HCT116 (cell line): ENCODE measurements around the gene ADM5. TPM values are rescaled to one million over a fixed set of nuclear protein-coding genes. Genes with fewer than 3 reads are reported as not detected.

Experiments used
- ATAC-seq: fragments of 200-7000 bp; cut with Tn5 transposase; 2 replicates; pipeline ENCODE4 v1.9.1; 2020; ENCODE audit warnings: mild to moderate bottlenecking, moderate library complexity
- BruUV-seq: library from RNA; stranded (reverse); fragments of 400-500 nt; replicated peaks from 2 replicates; lab custom pipeline; 2021; lab: Mats Ljungman, UMichigan
- CTCF ChIA-PET: fragments of 300-600 bp; sonication (Branson Sonifier 250); formaldehyde crosslinking; loops from one replicate; lab custom pipeline; 2021; ENCODE audit warnings: antibody characterized with exemption; lab: Charles Lee
- POLR2A ChIA-PET: fragments of 300-600, 350-600 bp; sonication (Branson Sonifier 250); formaldehyde crosslinking; loops from one replicate; lab custom pipeline; 2021; ENCODE audit warnings: antibody characterized with exemption; lab: Charles Lee
- RAD21 ChIA-PET, 2 experiments: fragments of 300-600 bp; sonication (Branson Sonifier 250); formaldehyde crosslinking; loops; one replicate each; lab custom pipeline; 2023; ENCODE audit warnings: low total read pairs in 2 of 2; ENCODE audit not compliant: uncharacterized antibody in 2 of 2, unreplicated experiment in 2 of 2, low non-redundant PET in 1 of 2; lab: Charles Lee
- DNase-seq: peaks from one replicate; pipeline ENCODE4 v3.0.0-alpha.2; 2010; ENCODE audit warnings: low read depth, low spot score
- H2AFZ ChIP-seq: fragments of 200-600 bp; shearing (Covaris generic), sonication (generic); 2 replicates; pipeline ENCODE4 v1.6.1; 2017; ENCODE audit warnings: low read depth, mixed run types, mixed read lengths, antibody characterized with exemption, low read length; ENCODE audit not compliant: poor library complexity, severe bottlenecking
- H3K27ac ChIP-seq: 2 replicates; pipeline ENCODE4 v1.5.1; 2012; ENCODE audit warnings: low read depth, low read length
- H3K27me3 ChIP-seq: fragments of 200-600 bp; sonication (generic); 2 replicates; pipeline ENCODE4 v1.6.1; 2016; ENCODE audit warnings: mixed run types, low read length, mixed read lengths; ENCODE audit not compliant: insufficient read depth
- H3K36me3 ChIP-seq, 2 experiments: fragments of 200-500 bp in 1 of 2; fragments of 200-600 bp in 1 of 2; sonication (Bioruptor generic) in 1 of 2; sonication (generic) in 1 of 2; 2 replicates each; pipeline versions ENCODE4 v1.5.1 to v1.6.1; 2014 to 2016; ENCODE audit warnings: low read length in 2 of 2, inconsistent platforms in 1 of 2, mixed read lengths in 1 of 2, mixed run types in 1 of 2; ENCODE audit not compliant: insufficient read depth in 2 of 2, control insufficient read depth in 1 of 2
- H3K4me1 ChIP-seq, 2 experiments: fragments of 200-600 bp in 1 of 2; sonication (generic) in 1 of 2; 2 replicates each; pipeline versions ENCODE4 v1.5.1 to v1.6.1; 2012 to 2017; ENCODE audit warnings: low read length in 2 of 2, inconsistent platforms in 1 of 2, mild to moderate bottlenecking in 1 of 2, mixed read lengths in 1 of 2, mixed run types in 1 of 2, moderate library complexity in 1 of 2; ENCODE audit not compliant: insufficient read depth in 2 of 2, control insufficient read depth in 1 of 2
- H3K4me2 ChIP-seq: fragments of 200-600 bp; sonication (generic); 2 replicates; pipeline ENCODE4 v1.6.1; 2017; ENCODE audit warnings: mixed run types, low read length, mixed read lengths
- H3K4me3 ChIP-seq, 2 experiments: fragments of 200-600 bp in 1 of 2; sonication (generic) in 1 of 2; replicated peaks in 1 of 2; 2 replicates each; pipeline ENCODE4 v1.5.1; 2011 to 2016; ENCODE audit warnings: low read length in 2 of 2, control low read depth in 1 of 2, low read depth in 1 of 2, mild to moderate bottlenecking in 1 of 2, mixed read lengths in 1 of 2, mixed run types in 1 of 2
- H3K79me2 ChIP-seq: fragments of 200-600 bp; sonication (generic); 2 replicates; pipeline ENCODE4 v1.6.1; 2017; ENCODE audit warnings: mild to moderate bottlenecking, mixed run types, low read length, moderate library complexity, mixed read lengths; ENCODE audit not compliant: insufficient read depth
- H3K9ac ChIP-seq: fragments of 200-600 bp; sonication (generic); 2 replicates; pipeline ENCODE4 v1.6.1; 2016; ENCODE audit warnings: low read length, mixed read lengths
- H3K9me2 ChIP-seq: fragments of 200-600 bp; sonication (generic), shearing (Covaris generic); 2 replicates; pipeline ENCODE4 v1.6.1; 2017; ENCODE audit warnings: mixed run types, mild to moderate bottlenecking, moderate library complexity; ENCODE audit not compliant: insufficient read depth
- H3K9me3 ChIP-seq, 2 experiments: fragments of 200-500 bp in 1 of 2; fragments of 200-600 bp in 1 of 2; sonication (Bioruptor generic) in 1 of 2; sonication (generic) in 1 of 2; 2 replicates each; pipeline ENCODE4 v1.6.1; 2014 to 2017; ENCODE audit warnings: low read length in 2 of 2, mixed read lengths in 2 of 2, inconsistent platforms in 1 of 2, low read depth in 1 of 2, mild to moderate bottlenecking in 1 of 2, mixed run types in 1 of 2, moderate library complexity in 1 of 2; ENCODE audit not compliant: control insufficient read depth in 1 of 2, insufficient read depth in 1 of 2
- H4K20me1 ChIP-seq: fragments of 200-600 bp; sonication (generic), shearing (Covaris generic); 2 replicates; pipeline ENCODE4 v1.6.1; 2017; ENCODE audit warnings: mixed run types, mild to moderate bottlenecking, moderate library complexity; ENCODE audit not compliant: insufficient read depth
- ELF1 ChIP-seq: IDR thresholded peaks from 2 replicates; pipeline ENCODE4 v1.6.1; 2012; ENCODE audit warnings: low read depth, borderline replicate concordance
- POLR2AphosphoS5 ChIP-seq: IDR thresholded peaks from 2 replicates; pipeline ENCODE4 v1.6.1; 2011; ENCODE audit warnings: mild to moderate bottlenecking, low read depth, low read length, moderate library complexity
- RAD21 ChIP-seq: IDR thresholded peaks from 2 replicates; pipeline ENCODE4 v1.6.1; 2012; ENCODE audit warnings: low read depth, mild to moderate bottlenecking
- SP1 ChIP-seq: IDR thresholded peaks from 2 replicates; pipeline ENCODE4 v1.6.1; 2012; ENCODE audit warnings: low read depth
- YY1 ChIP-seq: IDR thresholded peaks from 2 replicates; pipeline ENCODE4 v1.6.1; 2011; ENCODE audit warnings: low read length, low read depth, moderate library complexity, mild to moderate bottlenecking; ENCODE audit not compliant: insufficient replicate concordance; ENCODE audit errors: extremely low read depth
- intact Hi-C: fragments of 100-400 bp; cut with micrococcal nuclease; formaldehyde crosslinking; loops from 2 replicates; pipeline ENCODE4 v1.10.0; 2022
- total RNA-seq: library from RNA; stranded (reverse); gene quantifications from one replicate; pipeline ENCODE4 v1.2.1, GENCODE V29; 2021; ENCODE audit not compliant: unreplicated experiment
- TF ChIP-seq, protein P1 (sequence below), 3 experiments: fragments of 200-600 bp in 1 of 3; sonication (generic) in 1 of 3; IDR thresholded peaks in 2 of 3; conservative IDR thresholded peaks in 1 of 3; 2 replicates each; pipeline ENCODE4 v1.5.1; 2012 to 2017; ENCODE audit warnings: low read depth in 2 of 3, low read length in 2 of 3, antibody characterized with exemption in 1 of 3, borderline replicate concordance in 1 of 3, control low read depth in 1 of 3, mild to moderate bottlenecking in 1 of 3, mixed read lengths in 1 of 3, mixed run types in 1 of 3, moderate library complexity in 1 of 3; ENCODE audit not compliant: insufficient read depth in 1 of 3
- TF ChIP-seq, protein P2 (sequence below): IDR thresholded peaks from 2 replicates; pipeline ENCODE4 v1.6.1; 2012

The ADM5 gene
- total RNA-seq, 1 experiment from 2014 or later, result 12.1 TPM

DNA sequence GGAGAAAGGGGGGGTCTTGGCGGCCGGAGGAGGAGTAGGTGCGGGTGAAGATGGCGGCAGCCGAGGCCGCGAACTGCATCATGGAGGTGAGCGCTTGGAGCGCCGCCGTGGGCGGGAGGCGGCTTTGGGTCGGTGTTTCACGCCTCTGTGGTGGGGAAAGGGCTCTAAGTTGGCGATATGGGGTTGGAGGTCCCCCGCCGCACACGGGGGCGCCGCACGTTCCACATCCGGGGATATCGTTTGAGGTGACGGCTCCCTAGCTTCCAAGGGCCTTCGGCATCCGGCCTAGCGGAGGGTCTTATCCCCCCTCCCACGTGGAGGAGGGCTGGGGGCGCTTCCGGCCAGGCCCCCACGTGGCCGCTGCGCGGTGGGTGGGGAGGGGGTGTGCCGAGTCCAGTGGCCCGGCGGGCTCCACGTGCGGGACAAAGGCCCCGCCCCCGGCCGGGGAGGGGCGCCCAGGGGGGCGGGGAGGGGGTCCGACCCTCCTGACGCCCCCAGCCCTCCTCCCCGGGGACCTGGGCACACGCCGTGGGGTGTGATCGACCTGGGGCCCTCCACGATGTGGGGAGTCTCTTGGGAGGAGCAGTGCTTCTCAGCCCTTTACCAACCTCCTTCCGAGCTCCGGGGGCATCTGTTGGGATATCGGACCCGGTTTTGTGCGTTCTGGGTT is 12.0 kb upstream of the ADM5 start, which contains the start of gene PRMT1 (continued):
- TF ChIP-seq, protein P1, sequence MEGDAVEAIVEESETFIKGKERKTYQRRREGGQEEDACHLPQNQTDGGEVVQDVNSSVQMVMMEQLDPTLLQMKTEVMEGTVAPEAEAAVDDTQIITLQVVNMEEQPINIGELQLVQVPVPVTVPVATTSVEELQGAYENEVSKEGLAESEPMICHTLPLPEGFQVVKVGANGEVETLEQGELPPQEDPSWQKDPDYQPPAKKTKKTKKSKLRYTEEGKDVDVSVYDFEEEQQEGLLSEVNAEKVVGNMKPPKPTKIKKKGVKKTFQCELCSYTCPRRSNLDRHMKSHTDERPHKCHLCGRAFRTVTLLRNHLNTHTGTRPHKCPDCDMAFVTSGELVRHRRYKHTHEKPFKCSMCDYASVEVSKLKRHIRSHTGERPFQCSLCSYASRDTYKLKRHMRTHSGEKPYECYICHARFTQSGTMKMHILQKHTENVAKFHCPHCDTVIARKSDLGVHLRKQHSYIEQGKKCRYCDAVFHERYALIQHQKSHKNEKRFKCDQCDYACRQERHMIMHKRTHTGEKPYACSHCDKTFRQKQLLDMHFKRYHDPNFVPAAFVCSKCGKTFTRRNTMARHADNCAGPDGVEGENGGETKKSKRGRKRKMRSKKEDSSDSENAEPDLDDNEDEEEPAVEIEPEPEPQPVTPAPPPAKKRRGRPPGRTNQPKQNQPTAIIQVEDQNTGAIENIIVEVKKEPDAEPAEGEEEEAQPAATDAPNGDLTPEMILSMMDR (IDR thresholded peaks at IDR 0.05 in 2 of 3, conservative IDR thresholded peaks at IDR 0.05 in 1 of 3; ENCODE audit: borderline replicate concordance in 1 of 3, insufficient read depth in 1 of 3, low read depth in 2 of 3, low read length in 2 of 3), result no peak
- TF ChIP-seq, protein P2, sequence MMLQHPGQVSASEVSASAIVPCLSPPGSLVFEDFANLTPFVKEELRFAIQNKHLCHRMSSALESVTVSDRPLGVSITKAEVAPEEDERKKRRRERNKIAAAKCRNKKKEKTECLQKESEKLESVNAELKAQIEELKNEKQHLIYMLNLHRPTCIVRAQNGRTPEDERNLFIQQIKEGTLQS, result no peak
- TF ChIP-seq POLR2AphosphoS5 (peak; percentile 86), SP1 (no peak)

DNA sequence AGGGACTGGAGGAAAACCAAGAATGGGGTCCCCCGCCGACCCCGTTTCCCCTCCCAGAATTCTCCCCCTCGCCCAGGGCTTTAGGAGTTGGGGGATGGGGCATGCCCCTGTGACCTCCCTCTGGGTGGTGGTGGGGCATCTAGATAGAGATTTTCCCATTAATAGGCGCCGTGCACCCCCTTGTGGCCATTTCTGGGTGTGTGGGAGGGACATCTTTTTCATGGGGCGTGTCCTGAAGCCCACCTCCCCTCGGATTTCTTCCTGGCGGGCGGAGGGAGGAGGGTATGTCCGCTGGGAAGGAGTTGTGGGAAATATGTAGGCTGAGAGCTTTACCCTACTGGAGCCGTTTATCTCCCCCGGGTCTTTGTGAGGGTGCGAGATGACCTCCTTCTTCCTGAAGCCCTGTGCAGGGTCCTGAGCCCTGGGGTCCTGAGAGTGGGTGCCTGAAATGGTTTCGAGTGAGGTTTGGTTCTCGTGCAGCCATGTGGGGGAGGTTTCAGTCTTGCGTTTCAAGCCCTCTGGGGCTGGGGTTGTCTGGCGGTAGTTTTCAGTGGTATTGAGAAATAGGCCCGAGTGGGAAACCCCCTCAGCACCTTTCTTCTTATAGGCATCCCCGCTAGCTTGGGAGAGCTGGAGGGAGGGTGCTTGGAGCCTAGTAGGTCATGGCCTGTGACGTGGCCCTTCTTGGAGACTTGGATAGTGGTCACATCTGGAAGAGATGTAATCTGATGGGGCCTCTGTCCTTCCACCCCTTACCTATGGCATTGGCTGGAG is 11.3 kb upstream of the ADM5 start:
- Histone ChIP-seq H3K4me2 (peak overlapping the region; percentile 69), H3K27me3 (no peaks in the 10 kb centered on the region), H3K36me3 (peaks cover 13 to 24% of the 10 kb centered on the region in 2 experiments; a peak in 3 of 4 replicates), H3K9me2 (no peaks in the 10 kb centered on the region), H3K79me2 (peaks cover 59% of the 10 kb centered on the region), H3K4me1 (peaks cover 30 to 42% of the 10 kb centered on the region in 2 experiments), H2AFZ (no peak overlapping the region), H3K27ac (peak overlapping the region; percentile 99), H4K20me1 (peaks cover 29% of the 10 kb centered on the region; the same call in 1 of the 2 replicates), H3K4me3 (peak overlapping the region; percentile 93 to 99), H3K9ac (peak overlapping the region; percentile 100), H3K9me3 (no peaks in the 10 kb centered on the region)
- TF ChIP-seq ELF1 (no peak), RAD21 (peak; percentile 70), YY1 (no peak)
- TF ChIP-seq, protein P1 (IDR thresholded peaks at IDR 0.05 in 2 of 3, conservative IDR thresholded peaks at IDR 0.05 in 1 of 3; ENCODE audit: borderline replicate concordance in 1 of 3, insufficient read depth in 1 of 3, low read depth in 2 of 3, low read length in 2 of 3), result peak; percentile 56 to 79 (median 67); a peak in 5 of 6 replicates
- CTCF ChIA-PET, result interaction anchor here (0.7 to 3.4 kb wide), 3 partner anchors 100 to 202 kb away, joined by 4 to 17 read pairs (median 4); no protein-coding TSS in a partner anchor
- intact Hi-C loops, result loop anchor here (1.0 to 5.0 kb wide), 4 partner anchors 86 to 175 kb away; partner anchors contain the start of gene PRR12
- no peak for ATAC-seq
- no peak for DNase-seq
- TSS peak; percentile 52 for BruUV-seq
- RAD21 ChIA-PET, result no interaction called here
- POLR2A ChIA-PET, result interaction anchor here (0.7 to 3.2 kb wide), 3 partner anchors 36 to 132 kb away, joined by 3 to 92 read pairs (median 4); partner anchors contain the start of genes RRAS and SCAF1
